Measurements from ENCODE around the gene PDZK1IP1.
A peak's percentile ranks its signal among the peaks of the same experiment; 100 is the strongest.
"Not testable (repeated sequence)": the region's sequence is repeated elsewhere in the genome, so short reads cannot be mapped to it uniquely, and the experiment has no call there.

PDZK1IP1 gene

DNA sequence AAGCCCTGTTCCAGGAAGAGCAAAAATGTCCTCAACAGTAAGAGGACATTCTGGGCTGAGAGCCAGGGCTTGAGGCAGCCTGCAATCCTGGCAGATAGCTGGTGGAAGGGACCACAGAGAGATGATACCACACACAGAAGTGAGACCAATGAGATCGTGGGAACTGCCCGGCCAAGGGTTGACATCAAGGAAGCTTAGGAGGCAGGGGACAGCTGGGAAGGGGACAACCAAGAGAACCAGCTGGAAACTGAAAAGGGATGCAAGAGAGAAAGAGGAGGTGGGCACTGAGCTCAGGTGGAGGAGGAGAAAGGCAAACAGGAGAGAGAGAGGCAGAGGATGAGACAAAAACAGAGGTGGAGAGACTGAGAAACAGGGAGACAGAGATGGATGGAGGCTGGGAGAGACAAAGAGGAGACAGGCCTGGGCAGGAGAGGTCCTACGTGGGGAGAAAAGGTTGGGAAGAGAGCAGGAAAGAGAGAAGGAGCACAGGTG, 9.2 kb downstream of the PDZK1IP1 start:
- DNase-seq: no peak

DNA sequence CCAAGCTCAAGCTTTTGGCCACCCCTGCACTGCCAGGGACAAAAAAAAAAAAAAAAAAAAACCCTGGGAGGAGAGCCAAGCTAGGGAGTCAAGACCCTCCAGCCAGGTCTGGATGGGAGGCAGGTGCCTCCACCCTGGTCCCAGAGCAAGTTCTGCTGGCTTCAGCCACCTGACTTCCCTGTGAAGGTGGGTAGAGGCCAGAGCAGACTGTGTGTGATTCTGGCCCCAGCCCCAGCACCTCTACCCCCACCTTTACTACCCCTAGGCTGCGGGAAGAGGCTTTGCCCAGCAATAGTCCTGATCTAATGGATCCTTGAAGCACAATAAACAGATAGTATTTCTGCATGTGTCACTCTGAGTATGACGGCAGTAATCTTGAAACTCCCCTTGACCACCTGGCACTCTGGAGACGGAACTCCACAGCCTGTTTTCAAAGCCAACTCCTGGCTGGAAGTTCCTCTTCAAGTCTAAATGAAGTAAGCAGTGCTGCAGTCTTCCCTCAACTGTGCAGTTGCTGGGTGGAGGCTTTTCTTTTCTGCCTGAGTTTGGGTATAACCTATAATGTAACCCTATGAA, 9.8 kb downstream of the PDZK1IP1 start:
- DNase-seq: no peak

DNA sequence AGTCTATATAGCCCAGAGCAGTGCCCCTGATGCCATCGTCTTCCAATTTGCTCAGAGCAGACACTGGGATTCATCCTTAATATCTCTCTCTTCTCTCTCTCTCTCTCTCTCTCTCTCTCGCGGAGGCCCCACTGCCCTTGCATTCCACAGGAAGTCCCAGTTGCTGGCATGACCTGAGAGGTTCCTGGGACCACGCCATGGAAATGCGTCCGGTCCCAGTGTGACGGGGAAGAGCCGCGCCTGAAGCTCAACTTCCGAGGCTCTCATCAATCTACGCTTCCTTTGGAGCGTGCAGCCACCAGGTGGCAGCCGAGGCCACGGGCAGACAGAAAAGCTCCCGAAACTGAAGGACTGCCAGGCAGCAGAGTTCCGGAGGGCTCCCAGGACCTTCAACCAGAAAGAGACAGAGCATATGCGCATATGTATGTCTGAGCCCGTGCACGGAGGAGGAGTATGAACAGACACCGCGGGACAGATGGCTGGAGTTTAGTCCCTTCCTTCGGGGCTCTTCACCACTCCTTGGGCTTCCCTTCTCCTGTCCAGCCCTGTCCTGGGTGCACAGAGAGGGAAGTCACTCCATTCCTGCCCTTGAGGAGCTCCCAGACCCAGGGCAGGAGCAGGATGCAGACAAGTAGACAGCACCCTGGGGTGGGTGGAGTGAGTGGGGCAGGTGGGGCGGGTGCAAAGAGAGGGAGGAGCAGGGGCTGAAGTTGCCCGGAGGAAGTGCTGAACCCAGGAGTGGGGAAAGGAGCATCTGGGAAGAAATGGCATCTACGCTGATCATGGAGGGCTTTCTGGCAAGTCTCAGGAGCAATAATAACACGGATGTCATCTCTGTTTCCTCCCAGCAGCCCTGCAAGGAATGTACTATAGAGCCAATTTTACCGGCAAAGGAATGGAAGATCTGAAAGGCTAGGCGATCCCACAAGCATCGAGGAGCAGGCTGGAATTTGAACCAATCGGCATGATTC, 10.5 kb downstream of the PDZK1IP1 start:
- peak; percentile 94 for DNase-seq

DNA sequence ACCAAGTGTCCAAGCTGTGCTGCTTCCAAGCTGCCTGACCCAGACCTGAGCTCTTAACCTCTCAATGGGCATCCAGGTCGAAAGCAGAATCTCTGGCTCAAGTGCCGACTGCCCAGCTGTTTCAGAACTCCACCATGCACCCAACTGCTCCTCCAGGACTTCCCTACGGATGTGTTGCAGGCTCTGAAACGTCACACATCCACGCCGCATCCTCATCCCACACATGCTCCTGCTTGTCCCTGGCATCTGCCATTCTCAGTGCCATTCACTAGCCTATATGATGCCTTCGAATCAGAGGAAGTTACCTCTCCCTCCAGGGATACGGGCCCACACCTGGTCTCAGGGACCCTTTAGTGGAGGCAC, 11.2 kb downstream of the PDZK1IP1 start:
- DNase-seq: no peak

DNA sequence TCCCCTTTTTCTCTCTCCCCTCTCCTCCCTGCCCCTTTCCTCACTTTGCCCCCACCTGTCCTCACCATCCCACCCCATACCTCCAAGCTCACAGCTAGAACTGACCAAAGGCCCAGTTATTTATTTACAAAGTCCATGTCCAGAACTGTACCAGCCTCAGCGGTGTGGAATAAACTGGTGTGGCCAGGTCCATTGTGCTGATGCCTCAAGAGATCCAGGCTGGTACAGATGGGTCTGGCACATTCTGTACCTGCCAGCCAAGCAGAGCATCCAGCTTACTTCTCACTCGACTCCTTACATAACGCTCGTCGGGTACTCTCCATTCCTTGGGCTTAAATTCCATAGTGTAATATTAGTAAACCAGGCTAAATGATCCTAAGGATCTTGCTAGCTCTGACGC, 11.8 kb downstream of the PDZK1IP1 start:
- no peak for DNase-seq

DNA sequence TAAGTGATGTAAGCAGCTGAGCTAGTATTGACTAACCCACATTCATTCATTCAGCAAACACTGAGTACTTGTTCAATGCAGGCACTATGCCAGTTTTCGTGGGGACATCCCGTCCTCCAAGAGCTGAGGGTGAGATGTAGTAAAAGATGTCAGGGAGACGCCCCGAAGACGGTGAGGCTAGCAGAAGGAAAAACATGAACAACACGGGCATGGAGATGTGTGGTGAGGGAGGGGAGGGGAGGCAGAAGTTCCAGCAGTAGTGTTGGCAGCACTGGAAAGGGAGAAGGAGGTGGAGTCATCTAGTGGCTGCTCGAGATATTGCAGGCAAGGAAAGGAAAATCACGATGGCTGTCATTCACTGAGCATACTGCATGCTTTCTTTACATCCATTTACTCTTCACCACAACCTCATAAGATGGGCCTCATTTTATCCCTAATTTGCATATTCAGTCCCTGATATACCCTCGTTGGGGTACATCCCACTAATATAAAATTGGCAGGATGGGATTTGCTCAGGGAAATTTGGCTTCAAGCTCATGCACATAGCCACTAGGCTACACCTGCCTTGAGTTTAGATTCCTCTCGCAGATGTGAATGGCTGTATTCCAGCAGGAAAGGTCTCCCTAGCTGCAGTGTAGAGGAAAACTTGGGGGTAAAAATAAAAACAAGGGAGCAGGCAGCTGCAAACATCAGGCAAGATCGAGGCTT, 14.5 kb downstream of the PDZK1IP1 start:
- DNase-seq: peak; percentile 57

DNA sequence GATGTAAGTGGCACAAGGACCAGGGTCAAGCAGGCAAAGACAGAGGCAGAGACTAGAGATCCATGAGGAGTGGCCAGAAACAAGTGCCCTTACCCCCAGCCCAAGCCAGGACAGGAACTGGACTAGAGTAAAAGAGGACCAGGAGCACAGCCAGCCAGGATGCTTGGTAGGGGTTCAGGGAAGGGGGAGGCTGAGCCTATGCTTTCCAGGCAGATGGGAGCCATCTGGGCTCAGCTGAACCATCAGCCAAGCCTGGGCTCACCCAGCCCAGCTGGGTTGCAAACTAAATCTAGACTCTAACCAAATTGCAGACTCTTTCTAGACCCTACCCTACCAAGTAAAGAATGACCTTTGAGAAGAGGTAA, 15.2 kb downstream of the PDZK1IP1 start:
- DNase-seq: no peak

DNA sequence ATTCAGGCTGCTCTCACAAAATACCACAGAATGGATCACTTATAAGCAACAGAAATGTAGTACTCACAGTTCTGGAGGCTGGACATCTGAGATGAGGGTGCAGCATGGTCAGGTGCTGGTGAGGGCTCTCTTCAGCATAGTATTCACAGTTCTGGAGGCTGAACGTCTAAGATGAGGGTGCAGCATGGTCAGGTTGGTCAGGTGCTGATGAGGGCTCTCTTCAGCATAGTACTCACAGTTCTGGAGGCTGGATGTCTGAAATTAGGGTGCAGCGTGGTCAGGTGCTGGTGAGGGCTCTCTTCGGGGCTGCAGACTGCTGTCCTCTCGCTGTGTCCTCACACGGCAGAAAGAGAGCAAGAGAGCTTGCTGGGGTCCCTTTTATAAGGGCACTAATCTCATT, 17.1 kb downstream of the PDZK1IP1 start:
- no peak for DNase-seq

DNA sequence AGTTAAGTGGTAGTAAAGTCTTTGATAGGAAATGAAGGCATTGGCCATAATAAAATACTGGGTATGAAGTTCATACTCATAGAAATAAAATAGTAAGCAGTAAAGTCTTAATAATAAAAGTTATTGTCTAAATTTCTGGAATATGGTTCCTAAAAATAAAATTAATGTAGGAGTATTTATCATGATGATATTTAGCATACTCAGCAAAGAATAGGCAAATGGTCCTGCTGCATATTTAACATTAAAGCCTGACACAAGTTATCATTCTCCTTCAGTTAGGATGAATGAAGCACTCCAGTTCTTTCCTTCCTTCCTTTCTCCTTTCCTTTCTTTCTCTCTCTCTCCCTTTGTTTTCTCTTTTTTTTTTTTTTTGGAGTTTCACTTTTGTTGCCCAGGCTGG, 25.3 kb downstream of the PDZK1IP1 start:
- DNase-seq: no peak

DNA sequence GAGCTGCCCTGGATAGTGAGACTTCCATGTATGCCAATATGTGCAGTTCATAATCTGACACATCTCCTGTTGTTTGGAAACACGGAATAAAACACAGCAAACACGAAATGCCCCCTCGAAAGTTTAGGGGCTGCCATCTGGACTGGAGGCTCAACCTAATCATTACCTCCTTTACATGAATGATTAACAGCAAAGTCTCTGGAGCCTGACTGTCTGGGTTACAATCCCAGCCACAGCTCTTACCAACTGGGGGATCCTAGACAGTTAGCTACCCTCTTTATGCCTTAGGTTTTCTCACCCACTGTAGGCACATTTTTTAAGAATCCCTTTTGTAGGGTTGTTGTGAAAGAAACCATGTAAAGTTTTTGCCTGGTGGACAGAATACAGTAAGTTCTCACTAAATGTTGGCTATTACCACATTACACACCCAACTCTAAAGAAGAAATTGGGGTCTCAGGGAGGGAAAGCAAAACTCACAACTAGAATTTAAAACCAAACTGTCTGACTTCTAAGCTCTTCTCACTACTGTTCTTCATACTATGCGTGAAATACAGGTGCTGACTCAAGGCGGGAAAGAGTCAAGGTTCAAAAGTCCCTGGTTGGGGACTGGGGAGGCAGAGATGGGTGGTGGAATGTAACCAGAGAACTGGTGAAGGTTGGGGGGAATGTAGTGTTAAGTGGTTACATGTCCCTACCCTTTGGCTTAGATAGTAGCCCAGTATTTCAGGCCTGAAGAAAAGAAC, 28.4 kb downstream of the PDZK1IP1 start:
- DNase-seq: no peak

DNA sequence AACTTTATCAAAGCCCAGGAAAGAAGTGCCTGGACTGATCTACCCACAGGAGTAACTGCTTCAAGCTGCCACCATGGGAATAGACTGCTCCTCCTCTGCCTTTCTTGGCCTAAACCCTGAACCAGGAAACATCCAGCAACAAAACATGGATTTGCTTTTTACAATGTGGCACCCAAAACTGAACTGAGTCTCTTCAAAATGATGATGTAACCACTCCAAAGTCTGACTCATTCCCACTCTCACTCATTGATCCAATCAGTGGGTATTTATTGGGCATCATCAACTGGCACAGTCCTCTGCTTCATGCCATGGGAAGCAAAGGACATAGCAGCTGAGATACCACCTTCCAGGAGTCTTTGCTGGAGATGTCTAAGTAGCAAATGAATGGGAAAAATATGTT, 29.1 kb downstream of the PDZK1IP1 start:
- DNase-seq: no peak

DNA sequence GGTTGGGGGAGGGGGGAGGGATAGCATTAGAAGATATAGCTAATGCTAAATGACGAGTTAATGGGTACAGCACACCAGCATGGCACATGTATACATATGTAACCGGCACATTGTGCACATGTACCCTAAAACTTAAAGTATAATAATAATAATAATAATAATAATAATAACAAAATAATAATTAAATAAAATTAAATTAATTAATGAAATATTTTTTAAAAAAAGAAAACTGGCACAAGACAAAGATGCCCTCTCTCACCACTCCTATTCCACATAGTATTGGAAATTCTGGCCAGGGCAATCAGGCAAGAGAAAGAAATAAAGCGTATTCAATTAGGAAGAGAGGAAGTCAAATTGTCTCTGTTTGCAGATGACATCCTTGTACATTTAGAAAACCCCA, 31.9 kb downstream of the PDZK1IP1 start:
- DNase-seq: not testable (repeated sequence)

DNA sequence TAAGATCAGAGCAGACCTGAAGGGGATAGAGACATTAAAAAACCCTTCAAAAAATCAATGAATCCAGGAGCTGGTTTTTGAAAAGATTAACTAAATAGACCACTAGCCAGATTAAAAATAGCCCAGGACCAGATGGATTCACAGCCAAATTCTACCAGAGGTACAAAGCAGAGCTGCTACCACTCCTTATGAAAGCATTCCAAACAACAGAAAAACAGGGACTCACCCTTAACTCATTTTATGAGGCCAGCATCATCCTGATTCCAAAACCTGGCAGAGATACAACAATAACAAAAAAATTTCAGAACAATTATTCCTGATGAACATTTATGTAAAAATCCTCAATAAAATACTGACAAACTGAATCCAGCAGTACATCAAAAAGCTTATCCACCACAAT, 33.4 kb downstream of the PDZK1IP1 start:
- DNase-seq: not testable (repeated sequence)

DNA sequence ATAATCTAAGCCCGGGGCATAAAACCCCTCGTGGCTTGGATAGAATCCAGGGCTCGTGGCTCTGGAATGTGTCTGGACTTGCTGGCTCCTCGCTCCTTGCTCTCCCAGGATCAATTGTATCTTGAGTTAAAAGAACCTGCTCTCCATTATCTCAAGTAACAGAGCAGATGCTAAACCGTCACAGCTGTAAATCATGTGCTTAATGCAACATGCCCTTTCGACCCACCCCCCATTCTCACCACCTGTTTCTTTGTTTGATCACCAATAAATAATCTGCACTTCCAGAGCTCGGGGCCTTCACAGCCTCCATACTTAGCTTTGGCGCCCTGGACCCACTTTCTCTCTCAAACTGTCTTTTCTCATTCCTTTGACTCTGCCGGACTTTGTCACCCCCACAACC, 40.7 kb downstream of the PDZK1IP1 start:
- not testable (repeated sequence) for DNase-seq

DNA sequence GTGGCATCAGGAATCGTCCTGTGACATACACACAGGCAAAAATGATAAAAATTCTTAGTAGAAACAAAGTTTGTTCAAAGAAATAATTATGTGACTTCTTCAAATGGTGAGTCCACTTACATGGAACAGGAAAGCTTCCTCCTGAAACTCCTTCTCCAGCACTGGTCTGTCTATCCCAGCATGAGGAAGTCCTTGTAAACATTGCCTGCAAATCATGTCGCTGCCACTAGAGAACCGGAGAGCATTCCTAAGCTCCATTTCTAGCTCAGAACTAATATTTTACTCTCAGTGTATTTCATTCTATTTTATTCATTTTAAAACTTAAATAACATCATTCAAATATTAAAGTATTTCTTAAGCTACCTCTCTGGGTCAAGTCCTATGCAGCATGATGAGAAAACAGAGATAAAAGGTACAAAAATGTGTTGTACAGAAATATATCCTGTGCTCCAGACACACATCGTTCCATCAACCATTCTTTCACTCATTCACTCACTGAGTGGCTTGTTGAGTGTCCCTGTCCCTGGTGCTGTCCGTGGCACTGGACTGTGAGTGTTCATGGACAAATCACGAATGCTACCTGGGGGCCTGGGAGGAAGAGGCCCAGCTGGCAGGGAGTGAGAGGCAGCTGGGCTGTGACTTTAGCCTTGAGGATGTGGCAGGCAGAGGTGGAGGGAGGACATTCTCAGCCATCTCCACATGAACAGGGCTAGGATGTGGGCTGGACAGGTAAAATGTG, 42.6 kb downstream of the PDZK1IP1 start:
- DNase-seq: no peak

DNA sequence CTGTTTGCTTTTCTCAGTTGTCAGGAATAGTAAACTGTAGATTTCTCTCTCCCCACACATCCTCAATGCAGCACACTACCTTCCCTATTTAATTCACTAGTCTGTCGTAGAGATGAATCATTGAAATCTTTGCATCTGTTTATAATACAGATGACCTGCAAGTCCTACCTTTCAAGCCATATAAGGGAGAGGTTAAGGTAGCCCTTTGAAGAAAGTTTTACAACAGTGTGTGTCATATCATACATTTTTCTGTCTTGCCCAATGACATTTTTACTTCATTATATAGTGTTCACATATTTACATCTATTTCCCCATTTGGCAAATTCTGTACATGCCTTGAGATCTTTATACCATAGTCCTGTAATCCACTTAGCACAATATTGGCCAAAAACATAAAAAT, 43.3 kb downstream of the PDZK1IP1 start:
- not testable (repeated sequence) for DNase-seq

DNA sequence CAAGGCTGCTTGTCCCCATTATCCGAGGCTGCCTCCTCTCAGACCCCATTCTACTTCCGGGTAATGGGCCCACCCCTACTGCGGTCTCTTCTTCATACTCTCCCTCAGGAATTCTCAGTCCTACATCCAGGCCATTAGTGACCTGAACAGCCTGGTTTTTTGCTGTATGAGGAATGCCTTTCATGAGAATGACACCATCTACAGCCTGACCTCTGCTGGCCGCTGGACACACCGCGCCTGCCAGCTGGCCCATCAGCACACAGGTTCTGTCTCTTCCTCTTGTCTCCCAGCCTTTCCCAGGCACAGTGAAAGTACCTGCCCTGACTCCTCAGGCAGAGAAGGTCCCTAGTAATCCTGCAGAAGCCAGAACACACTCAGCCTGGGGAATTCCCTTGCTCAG, 46.2 kb downstream of the PDZK1IP1 start:
- DNase-seq: not testable (repeated sequence)

DNA sequence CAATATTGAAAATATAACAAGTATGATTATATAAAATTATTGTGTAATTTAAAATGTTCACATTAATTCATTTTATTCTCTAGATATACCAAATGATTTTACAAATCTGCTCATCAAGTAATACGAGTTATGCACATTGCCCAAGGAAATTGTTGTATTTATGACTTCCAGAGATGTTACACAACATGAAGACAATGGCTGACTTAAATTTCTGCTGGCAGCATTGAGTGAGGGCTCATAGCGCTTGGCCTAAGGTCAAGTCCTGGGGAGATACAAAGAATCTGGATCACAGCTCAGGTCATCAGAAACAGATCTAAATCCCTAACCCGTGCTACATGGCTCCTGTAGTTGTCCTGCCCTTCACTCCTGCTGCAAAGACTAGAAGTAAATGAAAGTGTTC, 49.5 kb downstream of the PDZK1IP1 start:
- DNase-seq: not testable (repeated sequence)

DNA sequence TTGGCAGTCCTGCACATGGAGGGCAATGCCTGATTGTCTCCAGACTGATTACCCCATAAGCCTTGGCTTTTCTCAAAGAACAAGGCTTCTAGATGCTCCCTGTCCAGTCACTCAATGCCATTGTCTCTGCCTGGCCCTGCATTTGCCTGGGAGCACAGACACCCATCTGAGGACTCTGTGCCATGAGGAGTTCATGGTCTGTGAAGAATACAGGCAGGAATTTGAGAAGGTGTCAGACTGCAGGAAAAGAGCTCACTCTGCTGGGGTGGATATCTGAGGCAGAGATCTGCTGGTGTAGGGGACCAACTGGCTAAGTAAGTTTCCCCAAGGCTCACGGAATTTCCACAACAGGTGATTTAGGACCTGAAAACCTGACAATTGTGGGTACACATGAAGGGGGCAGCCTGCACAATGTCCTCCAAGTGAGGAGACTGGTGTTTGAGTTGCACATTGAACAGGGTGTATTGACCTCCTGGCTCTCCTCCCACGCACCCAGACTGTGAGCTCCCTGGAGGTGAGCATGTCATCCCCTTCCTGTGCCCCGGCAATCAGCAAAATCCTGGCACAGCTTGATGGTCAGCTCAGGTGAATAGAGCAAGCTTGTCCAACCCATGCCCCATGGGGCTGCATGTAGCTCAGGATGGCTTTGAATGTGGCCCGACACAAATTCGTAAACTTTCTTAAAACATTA, 51.8 kb downstream of the PDZK1IP1 start:
- no peak for DNase-seq

DNA sequence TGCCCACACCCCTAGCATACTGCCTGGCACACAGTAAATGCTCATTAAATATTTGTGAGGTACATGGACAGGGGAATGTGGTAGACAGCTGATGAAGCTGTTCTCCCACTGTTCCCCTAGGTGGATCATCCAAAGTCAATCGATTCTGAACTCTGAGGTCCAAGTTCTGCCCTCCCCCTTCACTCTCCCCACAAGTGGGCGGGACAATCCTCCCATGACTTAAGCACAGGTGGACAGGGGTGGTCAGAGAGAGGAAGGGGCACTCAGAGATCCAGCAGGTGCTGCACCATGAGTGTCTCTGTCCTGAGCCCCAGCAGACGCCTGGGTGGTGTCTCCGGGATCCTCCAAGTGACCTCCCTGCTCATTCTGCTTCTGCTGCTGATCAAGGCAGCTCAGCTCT, 52.6 kb downstream of the PDZK1IP1 start, which contains the start of gene CYP4A22:
Gene CYP4A22 (plus strand): TSS at position 244 of the 400 bp plus-strand sequence. CDS start 45 bp downstream, at position 289.
- DNase-seq: no peak

Data from HCEC 1CT (cell line).